Subcutaneous preadipocyte (primary cell): ENCODE results near the gene RNASE12. TPM values are rescaled to one million over a fixed set of nuclear protein-coding genes. Genes with fewer than 3 reads are reported as not detected.

Experiments
- total RNA-seq: library from RNA; depleted of rRNA; stranded (reverse); fragments of >200 nt; gene quantifications from 2 replicates; pipeline ENCODE4 v1.2.3, GENCODE V29; 2012

Gene RNASE12
- total RNA-seq: not detected in 2 replicates

GRCh38 chr14:20591235-20591634, at the start of gene RNASE12:
Gene RNASE12 (minus strand): TSS chr14:20591376. CDS start chr14:20590723, 653 bp downstream.

GRCh38 chr14:20587489-20588154, 3.6 kb downstream of the RNASE12 start, which contains the start of gene RNASE11:
Gene RNASE11 (minus strand): TSS chr14:20588001.

DNA sequence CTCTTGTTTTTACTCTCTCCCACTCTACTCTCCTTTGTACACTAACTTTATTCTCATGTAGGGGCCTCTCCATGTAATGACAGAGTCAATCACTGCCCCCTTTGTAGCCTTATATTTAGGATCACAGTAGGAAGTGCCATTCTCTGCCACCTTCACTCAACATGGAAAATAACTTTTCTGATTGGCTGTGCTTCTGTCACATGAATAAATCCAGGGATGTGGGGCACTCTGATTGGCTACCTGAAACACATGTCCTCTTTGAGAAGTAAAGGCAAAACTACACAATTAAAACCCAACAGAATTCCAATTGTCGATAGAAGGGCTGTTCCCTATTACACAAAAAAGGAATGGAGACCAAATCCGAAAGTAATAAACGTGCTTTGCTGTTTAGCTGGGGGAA, 30.2 kb downstream of the RNASE12 start, which contains the start of gene RNASE9:
RNASE9 (minus strand) TSS at position 87 of the 400 bp plus-strand sequence.

Other genes with a start within 250 kb of the RNASE12 start
- gene PARP2, start 247.7 kb downstream of the RNASE12 start, total RNA-seq: 8.1 and 13.3 TPM in 2 replicates
- gene TEP1, start 177.9 kb downstream of the RNASE12 start, total RNA-seq: 16.5 and 20.1 TPM in 2 replicates
- under 0.01 and 0.20 TPM in 2 replicates for gene KLHL33, start 155.2 kb downstream of the RNASE12 start, total RNA-seq
- gene OSGEP, start 136.6 kb downstream of the RNASE12 start, total RNA-seq: 41.2 and 43.0 TPM in 2 replicates
- 36.6 and 52.2 TPM in 2 replicates for gene APEX1, start 136.2 kb downstream of the RNASE12 start, total RNA-seq
- gene PIP4P1, start 129.9 kb downstream of the RNASE12 start, total RNA-seq: 23.5 and 27.9 TPM in 2 replicates
- gene PNP, start 122.0 kb downstream of the RNASE12 start, total RNA-seq: 65.0 and 73.9 TPM in 2 replicates
- not detected in 2 replicates for gene RNASE10, start 85.8 kb downstream of the RNASE12 start, total RNA-seq
- gene RNASE9, start 30.3 kb downstream of the RNASE12 start, total RNA-seq: not detected in 2 replicates
- not detected in 2 replicates for gene RNASE11, start 3.4 kb downstream of the RNASE12 start, total RNA-seq
- not detected in 2 replicates for gene OR6S1, start 50.3 kb upstream of the RNASE12 start, total RNA-seq
- gene RNASE4, start 93.2 kb upstream of the RNASE12 start, total RNA-seq: 4.7 and 25.4 TPM in 2 replicates
- 3.7 and 7.0 TPM in 2 replicates for gene ANG, start 97.4 kb upstream of the RNASE12 start, total RNA-seq
- not detected in 2 replicates for gene EDDM3A, start 154.5 kb upstream of the RNASE12 start, total RNA-seq
- not detected in 2 replicates for gene EDDM3B, start 177.0 kb upstream of the RNASE12 start, total RNA-seq
- gene RNASE6, start 189.9 kb upstream of the RNASE12 start, total RNA-seq: not detected in 2 replicates
- not detected in 2 replicates for gene RNASE1, start 211.5 kb upstream of the RNASE12 start, total RNA-seq